Measurements from ENCODE around the gene CREB5. TPM values are rescaled to one million over a fixed set of nuclear protein-coding genes. Genes with fewer than 3 reads are reported as not detected.

CREB5 gene
- total and polyA plus RNA-seq, 2 donors from 2014 or later, result 3.4 to 27.2 TPM

DNA sequence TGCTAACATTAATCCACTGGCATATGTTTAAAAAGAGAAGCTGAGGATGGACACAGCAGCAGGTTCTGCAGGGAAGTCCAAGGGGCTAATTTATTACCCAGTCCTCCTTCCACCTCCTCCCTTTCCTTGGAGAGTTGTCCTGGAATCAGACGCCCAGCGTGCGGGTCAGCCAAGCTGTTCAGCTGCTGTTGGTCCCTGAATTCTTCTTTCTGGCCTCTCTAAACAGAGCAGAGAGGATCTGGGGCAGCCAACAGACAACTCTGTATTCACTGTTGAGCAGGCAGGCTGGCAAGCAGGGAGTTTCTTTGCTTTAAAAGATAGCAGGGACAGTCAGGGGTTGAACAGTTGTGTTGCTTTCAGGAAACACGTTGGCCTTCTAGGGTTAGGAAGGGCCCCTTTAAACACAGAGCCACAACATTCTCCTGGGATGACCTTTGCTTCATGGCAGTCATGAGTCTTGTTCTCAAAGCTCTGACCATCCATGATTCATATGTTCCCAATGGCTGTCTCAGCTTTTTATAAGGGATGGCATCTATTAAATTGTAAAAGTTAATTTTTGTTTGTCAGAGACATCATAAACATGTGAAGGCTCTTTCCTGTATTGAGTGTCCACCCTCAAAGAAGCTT is 217.0 kb downstream of the CREB5 start:
- H3K4me3 ChIP-seq (ENCODE audit: low read length in 3 of 3), result no peak overlapping the region
- FAIRE-seq (no peak), DNase-seq (no peak)
- no peaks in the 10 kb centered on the region for H3K36me3 ChIP-seq (ENCODE audit: control insufficient read depth in 2 of 3, insufficient read depth in 3 of 3, low read length in 3 of 3)
- no peak overlapping the region for H3K9ac ChIP-seq (ENCODE audit: low read length in 3 of 3)
- TF ChIP-seq, protein P1, sequence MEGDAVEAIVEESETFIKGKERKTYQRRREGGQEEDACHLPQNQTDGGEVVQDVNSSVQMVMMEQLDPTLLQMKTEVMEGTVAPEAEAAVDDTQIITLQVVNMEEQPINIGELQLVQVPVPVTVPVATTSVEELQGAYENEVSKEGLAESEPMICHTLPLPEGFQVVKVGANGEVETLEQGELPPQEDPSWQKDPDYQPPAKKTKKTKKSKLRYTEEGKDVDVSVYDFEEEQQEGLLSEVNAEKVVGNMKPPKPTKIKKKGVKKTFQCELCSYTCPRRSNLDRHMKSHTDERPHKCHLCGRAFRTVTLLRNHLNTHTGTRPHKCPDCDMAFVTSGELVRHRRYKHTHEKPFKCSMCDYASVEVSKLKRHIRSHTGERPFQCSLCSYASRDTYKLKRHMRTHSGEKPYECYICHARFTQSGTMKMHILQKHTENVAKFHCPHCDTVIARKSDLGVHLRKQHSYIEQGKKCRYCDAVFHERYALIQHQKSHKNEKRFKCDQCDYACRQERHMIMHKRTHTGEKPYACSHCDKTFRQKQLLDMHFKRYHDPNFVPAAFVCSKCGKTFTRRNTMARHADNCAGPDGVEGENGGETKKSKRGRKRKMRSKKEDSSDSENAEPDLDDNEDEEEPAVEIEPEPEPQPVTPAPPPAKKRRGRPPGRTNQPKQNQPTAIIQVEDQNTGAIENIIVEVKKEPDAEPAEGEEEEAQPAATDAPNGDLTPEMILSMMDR (IDR thresholded peaks at IDR 0.05; ENCODE audit: borderline replicate concordance, extremely low read depth, insufficient read depth), result no peak
- no peak overlapping the region for H3K27ac ChIP-seq (ENCODE audit: low read depth in 2 of 2, low read length in 2 of 2)
- no peaks in the 10 kb centered on the region for H3K9me3 ChIP-seq (ENCODE audit: control insufficient read depth in 2 of 3, insufficient read depth in 1 of 3, low read length in 3 of 3)
- intact Hi-C loops (cut with DNase I), result no loop called here
- H3K27me3 ChIP-seq (ENCODE audit: control insufficient read depth, insufficient read depth, low read length), result no peaks in the 10 kb centered on the region
- no peaks in the 10 kb centered on the region for H3K4me1 ChIP-seq (ENCODE audit: control insufficient read depth in 2 of 3, insufficient read depth in 2 of 3, low read depth in 1 of 3, low read length in 3 of 3)

DNA sequence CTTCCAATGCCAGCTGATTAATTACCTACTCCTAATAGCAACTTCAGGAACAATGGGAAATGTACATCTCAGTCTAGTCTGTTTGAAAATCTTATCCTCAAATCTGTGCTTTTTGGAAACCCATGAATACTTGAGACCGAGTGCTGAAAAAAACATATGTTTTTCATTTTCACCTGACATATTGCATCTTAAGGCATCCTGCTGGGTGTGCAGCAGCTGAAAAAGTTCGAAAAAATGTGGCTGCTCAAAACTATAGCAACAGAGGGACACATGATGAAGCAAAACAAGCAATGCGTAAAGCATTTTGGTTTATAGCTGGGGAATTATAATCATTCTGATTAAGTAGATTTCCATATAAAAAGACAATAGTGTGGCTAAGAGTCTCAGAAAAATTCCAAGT is 218.0 kb downstream of the CREB5 start:
- intact Hi-C loops (cut with DNase I), result no loop called here
- no peak overlapping the region for H3K4me3 ChIP-seq (ENCODE audit: low read length in 3 of 3)

DNA sequence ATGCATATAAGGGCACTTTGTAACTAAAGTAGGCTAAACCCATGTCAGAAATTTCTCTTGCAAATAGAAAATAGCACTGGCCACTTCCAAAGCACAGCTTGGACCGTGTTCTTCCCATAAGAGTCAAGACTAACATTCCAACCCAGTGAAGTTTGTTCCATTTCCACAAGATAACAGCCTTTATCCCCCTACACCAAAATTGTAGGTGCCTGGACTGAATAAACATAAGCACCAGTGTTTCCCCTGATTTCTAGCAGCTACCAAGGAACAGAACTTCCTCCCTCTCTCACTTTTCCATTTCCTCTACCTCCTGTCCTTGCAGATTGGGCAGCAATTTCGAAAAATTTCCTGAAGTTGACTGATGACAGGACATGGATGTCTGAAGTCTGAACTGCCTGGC is 219.7 kb downstream of the CREB5 start:
- no peak overlapping the region for H3K9ac ChIP-seq (ENCODE audit: low read length in 3 of 3)
- H3K4me1 ChIP-seq (ENCODE audit: control insufficient read depth in 2 of 3, insufficient read depth in 2 of 3, low read depth in 1 of 3, low read length in 3 of 3), result no peaks in the 10 kb centered on the region
- FAIRE-seq (no peak), DNase-seq (no peak)
- H3K9me3 ChIP-seq (ENCODE audit: control insufficient read depth in 2 of 3, insufficient read depth in 1 of 3, low read length in 3 of 3), result no peaks in the 10 kb centered on the region
- no peaks in the 10 kb centered on the region for H3K27me3 ChIP-seq (ENCODE audit: control insufficient read depth, insufficient read depth, low read length)
- no peak overlapping the region for H3K27ac ChIP-seq (ENCODE audit: low read depth in 2 of 2, low read length in 2 of 2)
- H3K4me3 ChIP-seq (ENCODE audit: low read length in 3 of 3), result no peak overlapping the region
- intact Hi-C loops (cut with DNase I), result no loop called here
- H3K36me3 ChIP-seq (ENCODE audit: control insufficient read depth in 2 of 3, insufficient read depth in 3 of 3, low read length in 3 of 3), result no peaks in the 10 kb centered on the region
- TF ChIP-seq, protein P1 (IDR thresholded peaks at IDR 0.05; ENCODE audit: borderline replicate concordance, extremely low read depth, insufficient read depth), result no peak

More for the DNA sequence above, 218.0 kb downstream of the CREB5 start:
- Histone ChIP-seq H3K9ac (ENCODE audit: low read length in 3 of 3) (no peak overlapping the region), H3K27me3 (ENCODE audit: control insufficient read depth, insufficient read depth, low read length) (no peaks in the 10 kb centered on the region), H3K9me3 (ENCODE audit: control insufficient read depth in 2 of 3, insufficient read depth in 1 of 3, low read length in 3 of 3) (no peaks in the 10 kb centered on the region), H3K36me3 (ENCODE audit: control insufficient read depth in 2 of 3, insufficient read depth in 3 of 3, low read length in 3 of 3) (no peaks in the 10 kb centered on the region), H3K4me1 (ENCODE audit: control insufficient read depth in 2 of 3, insufficient read depth in 2 of 3, low read depth in 1 of 3, low read length in 3 of 3) (no peaks in the 10 kb centered on the region), H3K27ac (ENCODE audit: low read depth in 2 of 2, low read length in 2 of 2) (no peak overlapping the region)
- TF ChIP-seq, protein P1 (IDR thresholded peaks at IDR 0.05; ENCODE audit: borderline replicate concordance, extremely low read depth, insufficient read depth), result no peak
- DNase-seq (peak in 1 of 5 donors; percentile 25), FAIRE-seq (no peak)

DNA sequence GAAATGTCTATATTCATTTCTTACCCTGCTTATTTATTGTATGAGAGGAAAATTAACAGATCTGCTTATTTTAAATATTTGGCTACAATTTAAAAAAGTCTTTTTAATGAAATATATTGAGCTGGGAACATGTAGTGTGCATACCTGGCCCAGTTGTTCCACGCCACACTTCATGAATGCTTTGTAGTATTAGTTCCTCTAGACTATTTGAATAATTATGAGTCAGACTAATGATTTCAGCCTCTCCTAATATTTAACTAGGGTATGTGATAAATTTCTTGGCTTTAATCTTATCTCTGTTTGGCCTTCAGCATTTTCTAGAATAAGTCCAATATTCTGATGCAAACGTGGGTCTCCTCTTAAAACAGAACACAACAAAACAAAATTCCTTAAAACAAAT is 226.6 kb downstream of the CREB5 start:
- H3K4me1 ChIP-seq (ENCODE audit: control insufficient read depth in 2 of 3, insufficient read depth in 2 of 3, low read depth in 1 of 3, low read length in 3 of 3), result peaks cover 0 to 3% (median 0%) of the 10 kb centered on the region in 3 donors
- TF ChIP-seq, protein P1 (IDR thresholded peaks at IDR 0.05; ENCODE audit: borderline replicate concordance, extremely low read depth, insufficient read depth), result no peak
- FAIRE-seq, result no peak
- no peak for DNase-seq
- no peaks in the 10 kb centered on the region for H3K36me3 ChIP-seq (ENCODE audit: control insufficient read depth in 2 of 3, insufficient read depth in 3 of 3, low read length in 3 of 3)
- H3K27ac ChIP-seq (ENCODE audit: low read depth in 2 of 2, low read length in 2 of 2), result no peak overlapping the region
- H3K4me3 ChIP-seq (ENCODE audit: low read length in 3 of 3), result no peak overlapping the region
- intact Hi-C loops (cut with DNase I), result no loop called here
- no peaks in the 10 kb centered on the region for H3K9me3 ChIP-seq (ENCODE audit: control insufficient read depth in 2 of 3, insufficient read depth in 1 of 3, low read length in 3 of 3)
- no peak overlapping the region for H3K9ac ChIP-seq (ENCODE audit: low read length in 3 of 3)
- H3K27me3 ChIP-seq (ENCODE audit: control insufficient read depth, insufficient read depth, low read length), result no peaks in the 10 kb centered on the region
